ENCODE measurements around the gene FCHSD2.
A peak's percentile ranks its signal among the peaks of the same experiment; 100 is the strongest.
"Not testable (repeated sequence)": the region's sequence is repeated elsewhere in the genome, so short reads cannot be mapped to it uniquely, and the experiment has no call there.

Gene FCHSD2

DNA sequence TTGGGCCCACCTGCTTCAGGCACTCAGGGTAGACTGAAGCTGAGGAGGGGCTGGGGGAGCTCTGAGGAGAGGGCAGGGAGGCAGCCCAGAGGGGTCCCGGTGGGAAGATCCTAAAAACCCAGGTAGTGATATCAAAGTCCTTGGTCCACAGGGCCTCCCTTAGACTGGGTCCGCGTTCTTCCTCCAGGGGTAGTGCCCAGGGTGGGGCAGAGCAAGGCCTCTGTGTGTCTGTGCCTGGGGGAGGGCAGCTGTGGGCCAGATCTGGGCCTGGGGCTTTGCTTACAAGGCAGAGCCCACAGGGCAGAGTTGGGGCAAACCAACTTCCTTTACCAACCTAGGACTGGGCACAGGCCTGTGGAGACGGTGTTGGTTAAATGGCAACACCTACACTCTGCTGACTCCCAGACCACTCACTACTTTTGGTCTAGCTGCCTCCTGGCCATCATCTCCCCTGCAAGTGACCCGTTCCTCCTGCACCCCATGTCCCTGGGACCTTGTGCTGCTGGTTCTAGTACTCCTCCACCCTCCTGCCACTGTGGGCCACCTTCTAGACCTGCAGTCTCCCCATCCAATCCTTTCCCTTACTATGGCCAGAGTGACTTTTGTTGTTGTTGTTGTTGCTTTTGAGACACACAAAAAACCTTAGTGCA is 312.1 kb downstream of the FCHSD2 start:
- DNase-seq, result no peak

DNA sequence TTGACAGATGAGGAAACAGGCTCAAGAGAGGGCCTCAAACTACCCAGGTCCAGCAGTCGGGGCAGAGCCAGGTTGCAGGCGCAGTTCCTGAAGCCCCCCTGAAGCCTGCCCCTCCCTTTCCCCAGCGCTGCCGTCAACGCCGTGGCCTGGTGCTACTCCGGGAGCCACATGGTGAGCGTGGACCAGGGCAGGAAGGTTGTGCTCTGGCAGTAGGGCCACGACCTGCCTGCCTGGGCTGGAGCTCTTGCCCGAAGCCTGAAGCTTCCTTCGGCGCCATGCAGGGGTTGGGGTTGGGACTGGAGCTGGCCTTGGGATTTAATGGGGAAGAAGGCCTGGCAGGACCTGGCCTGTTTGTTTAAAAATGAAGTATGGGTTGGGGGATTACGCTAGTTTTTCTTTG is 312.9 kb downstream of the FCHSD2 start:
- DNase-seq, result no peak

DNA sequence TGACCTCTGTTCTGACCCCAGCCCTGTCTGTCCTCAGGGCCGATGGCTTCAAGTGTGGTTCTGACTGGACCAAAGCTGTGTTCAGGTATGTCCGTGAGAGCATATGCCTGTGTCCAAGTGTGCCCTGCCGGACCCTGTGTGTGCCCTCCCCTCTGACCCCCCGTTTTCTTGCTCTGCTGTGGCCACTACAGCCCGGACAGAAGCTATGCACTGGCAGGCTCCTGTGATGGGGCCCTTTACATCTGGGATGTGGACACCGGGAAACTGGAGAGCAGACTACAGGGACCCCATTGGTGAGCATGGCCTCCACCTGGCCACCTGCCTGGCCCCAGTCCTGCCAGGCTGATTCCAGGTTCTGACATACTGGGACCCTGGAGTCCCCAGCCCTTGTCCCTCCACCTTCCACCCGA is 313.4 kb downstream of the FCHSD2 start:
- DNase-seq, result no peak

DNA sequence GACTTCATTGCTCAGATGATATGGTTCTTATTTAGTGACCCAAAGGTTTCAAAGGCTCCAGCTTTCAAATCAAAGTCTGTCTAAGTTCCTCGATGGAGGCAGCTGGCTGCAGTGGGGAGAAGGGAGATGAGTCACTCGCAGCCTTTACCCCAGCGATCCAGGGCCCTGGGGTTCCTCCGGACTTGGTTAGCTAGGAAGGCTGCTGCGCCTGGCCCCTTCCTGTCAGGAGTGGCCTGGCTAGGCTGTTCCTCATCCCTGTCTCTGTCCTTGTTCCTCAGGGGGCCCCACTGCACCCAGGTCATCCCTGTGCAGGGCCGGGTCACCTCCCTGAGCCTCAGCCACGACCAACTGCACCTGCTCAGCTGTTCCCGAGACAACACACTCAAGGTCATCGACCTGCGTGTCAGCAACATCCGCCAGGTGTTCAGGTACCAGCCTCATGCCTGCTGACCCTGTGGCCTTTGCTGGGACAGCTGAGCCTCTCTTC is 314.0 kb downstream of the FCHSD2 start:
- DNase-seq, result no peak

DNA sequence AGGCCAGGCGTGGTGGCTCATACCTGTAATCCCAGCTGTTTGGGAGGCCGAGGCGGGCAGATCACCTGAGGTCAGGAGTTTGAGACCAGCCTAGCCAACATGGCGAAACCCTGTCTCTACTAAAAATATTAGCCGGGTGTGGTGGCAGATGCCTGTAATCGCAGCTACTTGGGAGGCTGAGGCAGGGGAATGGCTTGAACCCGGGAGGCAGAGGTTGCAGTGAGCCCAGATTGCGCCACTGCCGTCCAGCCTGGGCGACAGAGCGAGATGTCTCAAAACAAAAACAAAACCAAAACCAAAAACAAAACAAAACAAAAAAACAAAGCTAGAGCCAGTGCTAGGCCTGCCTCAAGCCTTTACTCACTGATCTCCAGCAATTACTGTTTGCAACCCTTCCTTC is 314.5 kb downstream of the FCHSD2 start:
- not testable (repeated sequence) for DNase-seq

DNA sequence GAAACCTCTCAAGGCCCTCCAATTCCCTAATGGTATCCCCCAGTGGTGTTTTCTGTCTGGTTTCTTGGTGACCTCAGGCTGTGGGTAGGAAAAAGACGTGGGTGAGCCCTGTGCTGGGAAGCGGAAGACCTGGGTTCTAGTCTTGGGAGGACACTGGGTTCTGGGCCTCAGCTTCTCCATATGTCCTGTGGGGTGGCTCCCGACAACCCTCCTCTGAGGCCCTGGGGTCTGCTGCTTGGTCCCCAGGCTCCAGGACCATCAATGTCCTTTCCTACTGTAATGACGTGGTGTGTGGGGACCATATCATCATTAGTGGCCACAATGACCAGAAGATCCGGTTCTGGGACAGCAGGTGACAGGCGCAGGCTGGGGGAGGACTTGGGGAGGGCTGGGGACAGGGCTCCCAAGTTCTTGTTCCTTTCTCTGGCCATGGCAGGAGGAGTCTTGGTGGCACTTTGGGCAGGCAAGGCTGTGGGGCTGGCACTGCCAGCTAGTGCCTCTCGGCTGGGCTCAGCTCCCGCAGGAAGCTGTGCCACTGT is 315.1 kb downstream of the FCHSD2 start:
- DNase-seq, result no peak

DNA sequence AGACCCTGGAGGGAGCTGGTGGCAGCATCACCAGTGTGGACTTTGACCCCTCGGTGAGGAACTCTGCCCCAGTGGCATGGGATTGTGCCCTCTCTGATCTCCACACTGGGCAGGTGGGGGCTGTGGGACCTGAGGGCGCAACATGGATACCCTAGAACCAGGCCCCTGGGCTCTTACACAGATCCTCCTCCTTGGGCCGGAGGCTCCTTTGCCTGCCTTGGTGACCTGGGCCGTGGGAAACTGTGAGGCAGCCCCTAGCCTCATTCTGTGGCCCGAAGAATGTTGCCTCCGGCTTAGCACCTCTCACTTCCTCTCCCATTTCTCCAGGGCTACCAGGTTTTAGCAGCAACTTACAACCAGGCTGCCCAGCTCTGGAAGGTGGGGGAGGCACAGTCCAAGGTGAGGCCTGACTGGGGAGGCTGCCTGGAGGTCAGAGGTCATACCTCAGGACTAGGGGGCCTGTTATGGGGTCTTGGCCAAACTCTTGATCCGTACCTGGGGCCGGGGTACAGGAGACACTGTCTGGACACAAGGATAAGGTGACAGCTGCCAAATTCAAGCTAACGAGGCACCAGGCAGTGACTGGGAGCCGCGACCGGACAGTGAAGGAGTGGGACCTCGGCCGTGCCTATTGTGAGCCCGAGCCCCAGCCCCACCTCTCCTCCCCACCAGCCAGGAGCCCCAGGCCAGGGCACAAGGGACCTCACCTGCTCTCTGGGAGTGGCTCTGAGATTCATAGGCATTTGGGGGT is 315.8 kb downstream of the FCHSD2 start:
- DNase-seq, result no peak

DNA sequence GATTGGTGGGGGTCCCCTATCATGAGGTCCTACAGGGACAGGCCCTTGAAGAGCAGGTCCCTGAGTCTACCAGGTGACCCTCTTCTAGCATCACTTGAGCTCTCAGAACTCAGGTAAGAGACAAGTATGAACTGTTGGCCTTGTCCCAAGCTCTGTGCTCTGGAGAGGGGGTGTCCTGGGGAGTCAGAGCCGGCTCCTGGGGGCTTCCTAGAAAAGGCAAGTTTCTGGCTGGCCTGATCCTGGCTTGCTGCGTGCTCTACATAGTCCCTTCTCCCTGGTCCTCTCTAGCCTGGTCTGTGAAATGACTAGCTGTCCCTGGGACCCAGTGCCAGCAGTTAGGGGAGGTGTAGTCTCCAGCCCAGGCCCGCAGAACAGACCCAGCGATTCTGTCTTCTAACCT is 316.5 kb downstream of the FCHSD2 start:
- no peak for DNase-seq

DNA sequence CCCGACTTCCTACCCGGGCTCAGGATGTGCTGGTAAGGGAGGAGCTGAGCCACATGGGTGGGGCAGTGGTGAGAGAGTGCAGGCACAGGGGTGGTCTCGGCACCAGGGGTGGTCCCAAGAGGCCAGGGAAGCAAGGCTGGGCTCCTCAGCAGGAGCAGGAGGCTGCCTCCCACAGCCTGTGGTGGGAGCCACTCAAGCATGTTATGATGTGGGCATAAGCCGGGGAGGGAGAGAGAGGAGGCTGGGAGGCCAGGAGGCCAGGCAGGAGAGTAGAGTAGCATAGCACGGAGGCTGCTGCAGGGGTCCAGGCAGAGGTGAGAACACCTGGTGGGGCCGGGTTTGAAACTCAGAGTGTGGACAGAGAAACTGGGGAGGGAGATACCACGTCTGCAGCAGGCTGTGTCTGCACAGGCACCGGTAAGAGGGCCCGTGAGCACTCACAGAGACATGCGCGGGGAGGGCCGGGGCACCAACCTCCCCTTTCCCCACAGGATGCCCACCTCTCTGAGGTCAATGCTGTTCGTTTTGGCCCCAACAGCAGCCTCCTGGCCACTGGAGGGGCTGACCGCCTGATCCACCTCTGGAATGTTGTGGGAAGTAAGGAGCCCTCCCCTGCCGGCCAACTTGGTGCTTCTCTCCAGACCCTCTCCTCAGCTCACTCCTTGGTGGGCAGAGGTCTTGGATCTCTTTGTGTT is 317.2 kb downstream of the FCHSD2 start:
- no peak for DNase-seq

DNA sequence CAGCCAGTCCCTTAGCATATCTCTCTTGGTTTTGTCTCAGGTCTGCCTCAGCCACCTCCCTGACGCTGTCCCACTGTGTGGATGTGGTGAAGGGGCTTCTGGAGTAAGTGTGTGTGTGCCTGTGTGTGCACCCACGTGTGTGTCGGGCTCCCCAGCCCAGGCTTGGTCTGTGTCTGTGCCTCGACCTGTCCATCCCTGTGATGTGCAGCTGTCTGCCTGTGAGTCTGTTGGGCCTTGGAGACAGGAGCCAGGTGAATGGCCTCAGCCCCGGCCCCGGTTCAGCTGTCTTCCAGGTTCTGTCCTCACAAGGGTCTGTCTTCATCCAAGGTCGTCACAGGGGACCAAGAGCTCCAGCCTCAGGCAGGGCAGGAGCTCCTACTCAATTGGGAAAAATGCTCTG is 318.1 kb downstream of the FCHSD2 start:
- DNase-seq, result peak; percentile 41

DNA sequence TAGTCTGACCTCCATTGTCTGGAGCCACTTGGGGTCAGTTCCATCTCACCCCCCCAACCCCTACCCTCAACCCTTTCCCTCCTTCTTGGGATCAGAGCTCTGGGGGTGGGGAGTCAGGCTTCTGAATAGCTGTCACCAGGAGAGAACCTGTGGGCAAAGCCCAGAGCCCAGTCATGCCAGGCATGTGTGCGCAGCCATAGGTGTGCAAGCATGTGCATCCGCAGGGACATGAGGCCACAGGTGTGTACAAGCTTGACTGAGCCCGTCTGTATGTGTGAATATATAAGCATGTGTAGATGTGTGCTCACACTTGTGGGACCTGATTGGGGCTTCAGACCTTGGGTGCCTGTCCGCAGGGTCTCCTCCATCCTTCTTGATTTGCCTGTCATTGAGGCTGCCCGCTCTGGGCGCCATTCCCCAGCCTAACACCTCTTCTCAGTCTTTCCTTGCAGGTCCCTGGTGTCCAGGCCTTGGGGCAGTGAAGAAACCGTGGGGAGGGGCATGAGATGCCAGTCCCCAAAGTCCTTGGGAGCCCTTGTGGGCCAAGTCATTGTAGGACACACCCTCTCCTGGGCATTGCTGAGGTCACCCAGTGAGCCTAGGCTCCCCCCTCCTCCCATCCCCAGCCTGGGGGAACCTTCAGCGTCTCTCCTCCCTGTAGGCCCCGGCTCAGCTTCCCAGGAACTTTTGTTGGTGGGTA is 318.9 kb downstream of the FCHSD2 start:
- no peak for DNase-seq

DNA sequence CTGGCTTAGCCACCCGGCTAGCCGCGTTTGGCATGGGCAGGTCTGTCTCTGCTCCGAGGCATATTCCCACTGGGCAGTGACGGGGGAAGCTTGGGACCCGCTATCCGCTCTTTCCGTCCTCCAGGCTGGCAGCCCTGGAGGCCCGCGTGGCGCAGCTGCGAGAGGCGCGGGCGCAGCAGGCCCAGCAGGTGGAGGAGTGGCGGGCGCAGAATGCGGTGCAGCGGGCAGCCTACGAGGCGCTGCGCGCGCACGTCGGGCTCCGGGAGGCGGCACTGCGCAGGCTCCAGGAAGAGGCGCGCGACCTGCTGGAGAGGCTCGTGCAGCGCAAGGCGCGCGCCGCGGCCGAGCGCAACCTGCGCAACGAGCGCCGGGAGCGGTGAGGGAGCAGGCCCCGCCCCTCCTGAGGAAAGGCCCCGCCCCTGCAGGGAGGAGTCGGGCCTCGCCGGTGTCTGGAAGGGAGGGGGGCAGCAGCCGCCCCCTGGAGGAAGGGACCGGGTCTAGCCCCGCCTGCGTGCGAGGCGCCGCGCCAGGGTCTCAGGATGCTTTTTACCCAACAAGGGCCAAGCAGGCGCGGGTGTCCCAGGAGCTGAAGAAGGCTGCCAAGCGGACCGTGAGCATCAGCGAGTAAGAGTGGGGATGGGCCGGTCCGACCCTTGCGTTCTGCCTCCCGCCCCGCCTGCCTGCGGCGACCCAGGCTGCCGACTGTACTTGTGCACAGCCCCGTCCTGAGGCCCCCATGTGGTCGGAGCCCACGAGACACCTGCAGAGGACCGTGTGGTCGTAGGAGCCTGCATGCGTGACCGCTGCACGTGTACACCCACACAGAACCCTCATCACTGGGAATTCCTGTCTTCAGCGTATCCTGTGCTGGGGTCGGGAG is 320.0 kb downstream of the FCHSD2 start:
- peak; percentile 96 for DNase-seq

DNA sequence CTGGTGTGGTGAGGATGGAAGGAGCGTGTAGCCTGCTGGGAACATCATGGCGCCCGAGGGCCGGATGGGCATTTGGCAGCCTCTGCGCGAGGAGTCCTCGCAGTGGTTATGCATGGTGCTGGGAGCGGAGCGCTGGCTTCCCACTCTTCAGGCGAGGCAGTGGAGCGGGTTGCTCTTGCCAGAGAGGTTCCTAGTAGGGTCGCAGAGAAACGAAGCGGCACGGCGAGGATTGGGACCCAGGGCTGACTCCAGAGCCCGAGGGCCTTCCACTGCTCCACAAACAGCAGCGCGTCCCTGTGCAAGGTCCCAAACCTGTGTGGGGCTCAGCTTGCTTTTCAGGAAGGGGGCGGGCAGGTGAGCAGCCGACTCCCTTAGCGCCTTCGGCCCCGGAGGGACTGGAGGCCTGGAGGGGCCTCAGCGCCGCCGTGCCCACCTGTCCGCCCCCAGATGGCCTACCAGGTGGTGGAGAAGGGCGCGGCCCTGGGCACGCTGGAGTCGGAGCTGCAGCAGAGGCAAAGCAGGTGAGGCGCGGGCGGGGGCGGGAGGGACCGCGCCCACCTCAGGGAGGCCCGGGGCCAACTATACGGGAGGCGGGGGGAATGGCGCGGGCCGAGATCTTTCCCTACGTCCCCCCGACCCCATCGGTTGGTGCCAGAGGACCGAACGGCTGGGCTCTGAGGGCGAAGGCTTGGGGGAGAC is 320.7 kb downstream of the FCHSD2 start:
- no peak for DNase-seq

DNA sequence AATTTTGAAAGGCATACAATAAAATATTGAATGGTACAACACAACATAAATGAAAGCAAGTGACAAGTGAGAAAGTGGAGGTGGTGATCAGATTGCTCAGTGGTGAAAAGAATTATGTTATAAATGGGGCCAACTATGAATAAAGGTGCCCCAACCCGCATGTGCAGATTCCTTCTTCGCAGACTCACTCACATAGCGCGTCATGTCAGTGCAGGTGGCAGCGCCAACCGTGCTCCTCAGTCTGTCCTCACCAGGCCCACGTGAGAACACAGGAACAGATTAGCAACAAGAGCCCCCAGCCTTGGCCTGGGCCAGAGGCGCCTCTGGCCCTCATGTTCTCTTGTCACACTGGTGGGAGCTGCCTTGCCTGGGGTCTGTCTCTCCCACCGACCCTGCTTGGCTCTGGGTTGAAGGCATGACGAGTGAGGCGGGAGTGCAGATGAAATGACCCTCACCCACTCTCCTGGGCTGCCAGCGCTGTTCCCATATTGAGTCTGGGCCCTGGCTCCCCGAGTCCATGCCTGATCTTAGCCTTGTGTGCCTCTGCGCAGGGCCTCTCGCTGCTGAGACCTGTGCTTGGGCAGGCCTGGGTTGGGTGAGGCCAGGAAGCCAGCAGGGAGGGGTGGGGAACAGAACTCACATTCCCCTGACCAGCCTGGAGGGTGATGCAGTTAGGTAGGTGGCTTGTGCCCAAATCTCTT is 321.5 kb downstream of the FCHSD2 start:
- DNase-seq, result no peak

DNA sequence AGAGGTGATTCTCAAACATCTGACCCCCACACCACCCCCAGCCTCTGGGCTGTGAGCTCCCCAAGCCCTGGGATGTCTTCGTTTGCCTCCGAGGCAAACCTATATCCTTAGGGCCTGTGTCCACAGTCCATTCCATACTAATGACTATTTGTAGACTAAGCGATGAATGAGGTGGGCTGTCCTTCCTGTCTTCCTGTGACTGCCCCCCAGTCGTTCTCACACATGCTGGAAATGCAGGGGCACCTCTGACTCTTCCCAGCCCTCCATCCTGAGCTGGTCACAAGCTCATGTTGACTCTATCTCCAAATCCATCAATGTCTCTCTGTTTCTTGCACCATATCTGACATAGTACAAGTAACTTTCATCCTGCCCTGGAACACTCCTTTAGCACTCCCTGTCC is 323.1 kb downstream of the FCHSD2 start:
- DNase-seq, result no peak

DNA sequence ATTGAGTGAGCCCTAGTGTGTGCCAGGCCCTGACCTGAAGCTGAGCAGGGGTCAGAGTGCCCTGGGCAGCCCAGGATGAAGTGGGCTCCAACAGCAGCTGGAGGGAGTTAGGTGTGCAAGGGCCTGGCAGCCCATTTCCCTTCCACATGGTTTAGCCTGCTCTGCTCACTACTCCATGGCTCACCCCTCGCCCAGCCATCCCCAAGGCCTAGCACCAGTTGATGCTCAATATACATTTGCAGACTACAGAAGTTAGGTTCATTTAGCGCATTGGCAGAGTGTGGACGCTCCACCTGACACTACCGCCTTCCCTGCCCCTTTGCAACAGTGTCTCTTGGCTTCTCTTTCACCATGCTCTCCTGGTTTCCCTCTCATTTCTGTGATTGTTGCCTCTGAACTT is 324.2 kb downstream of the FCHSD2 start:
- no peak for DNase-seq

DNA sequence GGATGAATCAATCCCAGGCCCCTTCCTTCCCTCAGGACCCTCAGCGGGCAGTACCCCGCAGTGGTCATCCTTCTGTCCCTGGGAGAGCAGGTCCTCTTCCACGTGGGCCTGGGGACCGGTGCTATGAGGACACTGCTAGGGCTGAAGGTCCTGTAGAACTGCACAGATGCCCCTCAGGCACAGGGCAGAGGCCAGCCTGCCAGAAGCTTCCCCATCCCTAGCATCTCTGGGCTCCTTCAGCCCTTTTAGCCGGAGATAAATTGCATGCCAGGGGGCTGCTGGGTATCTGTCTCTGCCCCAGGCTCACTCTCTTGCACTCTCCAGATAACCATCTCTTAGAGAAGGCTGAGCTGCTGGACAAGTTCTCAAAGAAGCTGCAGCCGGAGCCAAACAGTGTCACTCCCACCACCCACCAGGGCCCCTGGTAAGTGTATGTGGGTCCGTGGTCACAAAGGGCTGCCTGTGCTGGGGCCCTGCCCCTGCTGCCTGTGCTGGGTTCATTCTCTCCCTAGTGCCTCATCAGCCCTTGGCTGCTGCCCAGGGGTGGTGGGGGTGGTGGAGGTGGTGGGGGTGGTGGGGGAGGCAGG is 325.6 kb downstream of the FCHSD2 start:
- DNase-seq, result no peak

DNA sequence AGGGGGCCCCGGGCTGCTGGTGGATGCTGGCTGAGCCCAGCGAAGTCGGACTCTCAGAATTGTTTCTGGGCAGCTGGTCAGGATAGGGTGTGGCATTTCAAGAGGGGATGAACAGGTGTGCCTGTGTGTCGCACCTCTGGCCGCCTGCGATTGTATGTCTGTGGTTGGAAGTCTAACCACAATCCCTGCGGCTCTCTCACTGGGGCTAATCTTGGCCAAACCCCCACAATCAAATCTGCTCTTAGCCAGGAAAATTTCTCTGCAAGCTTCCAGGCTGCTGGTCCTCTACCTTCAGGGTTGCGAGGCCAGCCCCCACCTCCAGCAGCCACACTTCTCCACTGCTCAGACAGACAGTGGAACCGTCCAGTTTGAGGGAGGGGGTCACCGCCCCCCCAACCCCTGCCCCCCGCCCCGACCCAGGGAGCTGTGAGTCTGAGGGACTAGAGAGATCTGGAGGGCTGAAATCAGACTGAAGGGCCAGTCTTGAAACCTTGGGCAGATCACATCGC is 327.0 kb downstream of the FCHSD2 start:
- no peak for DNase-seq

DNA sequence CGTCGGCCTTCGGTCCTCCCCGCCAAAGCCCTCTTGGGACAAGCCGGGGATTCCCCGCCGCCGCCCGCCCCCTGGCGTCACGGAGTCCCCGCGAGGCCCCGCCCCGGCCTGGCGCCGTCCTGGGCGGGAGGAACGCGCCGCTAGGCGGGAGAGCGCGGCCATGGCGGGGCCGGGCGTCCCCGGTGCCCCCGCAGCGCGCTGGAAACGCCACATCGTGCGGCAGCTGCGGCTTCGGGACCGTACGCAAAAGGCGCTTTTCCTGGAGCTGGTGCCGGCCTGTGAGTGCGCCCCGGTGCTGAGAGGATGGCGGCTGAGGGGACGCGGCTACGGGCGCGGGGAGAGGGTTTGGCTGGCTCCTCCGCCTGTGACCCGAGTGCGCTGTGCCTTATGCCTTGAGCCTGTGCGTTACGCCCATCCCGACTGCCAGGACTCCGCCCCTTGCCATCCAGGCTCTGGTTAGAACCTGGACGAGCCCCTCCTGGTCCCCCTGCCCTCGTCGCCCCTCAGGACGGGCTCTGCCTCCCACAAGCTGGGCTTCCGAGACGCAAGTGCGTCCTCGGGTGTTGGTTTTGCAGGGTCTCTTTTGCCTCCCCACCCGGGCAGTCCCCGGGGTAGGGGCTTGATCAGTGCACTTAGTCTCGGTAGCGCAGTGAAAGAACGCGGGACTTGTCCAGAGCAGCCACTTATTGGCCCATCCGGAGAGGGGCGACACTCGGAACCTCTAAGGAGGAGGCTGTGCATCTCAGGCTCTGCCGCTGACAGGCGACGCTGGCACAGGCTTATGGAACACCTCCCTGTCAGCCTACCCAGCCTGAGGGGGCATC is 327.6 kb downstream of the FCHSD2 start, which contains the start of gene ATG16L2:
Gene ATG16L2 (plus strand): TSS at position 126 of the 824 bp plus-strand sequence. CDS start 35 bp downstream, at position 161.
- DNase-seq, result peak; percentile 79

Measured in right forelimb (tissue), 1 donor.